Measurements from ENCODE around the gene DLX3. TPM values are rescaled to one million over a fixed set of nuclear protein-coding genes. Genes with fewer than 3 reads are reported as not detected.

DLX3 gene
- polyA plus RNA-seq, 1 of the 3 experiments (the other 2 are of a cell fraction) = not detected

DNA sequence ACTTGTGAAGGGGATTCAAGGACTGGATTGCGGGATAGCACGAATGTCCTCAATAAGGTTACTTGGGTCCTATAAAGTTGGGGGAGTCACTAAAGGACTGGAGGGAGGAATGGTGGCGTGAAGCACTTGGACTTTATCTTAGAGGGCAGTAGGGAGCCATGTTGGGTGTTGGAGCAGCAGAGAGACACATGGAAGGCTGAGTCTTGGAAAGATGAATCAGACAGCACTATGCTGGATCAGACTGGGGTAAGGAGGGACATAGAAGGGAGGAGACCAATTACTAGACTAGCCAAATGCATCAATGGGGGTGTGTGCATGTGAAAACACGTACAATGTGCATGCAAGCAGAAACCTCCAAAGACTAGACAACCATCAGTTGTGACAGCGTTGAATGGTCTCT is 52.1 kb downstream of the DLX3 start:
- Histone ChIP-seq H3K9ac (no peak overlapping the region), H3K4me2 (no peak overlapping the region), H3K36me3 (replicated peaks in 1 of 2; ENCODE audit: control insufficient read depth in 1 of 2, insufficient read depth in 2 of 2, low read length in 1 of 2) (no peaks in the 10 kb centered on the region), H2AFZ (ENCODE audit: low read depth) (no peak overlapping the region), H3K9me3 (no peaks in the 10 kb centered on the region), H3F3A (replicated peaks; ENCODE audit: insufficient read depth) (no peaks in the 10 kb centered on the region), H3K79me2 (ENCODE audit: insufficient read depth) (no peaks in the 10 kb centered on the region), H3K9me2 (no peaks in the 10 kb centered on the region), H3K4me3 (ENCODE audit: low read depth in 2 of 2, low read length in 1 of 2) (no peak overlapping the region), H4K20me1 (ENCODE audit: insufficient read depth) (no peaks in the 10 kb centered on the region), H3K27me3 (ENCODE audit: insufficient read depth) (peaks cover 95% of the 10 kb centered on the region), H3K27ac (ENCODE audit: low read depth in 2 of 2, low read length in 1 of 2) (no peak overlapping the region), H3K4me1 (ENCODE audit: control insufficient read depth in 1 of 2, insufficient read depth in 2 of 2, low read depth in 1 of 2, low read length in 1 of 2) (no peaks in the 10 kb centered on the region)
- TF ChIP-seq USF1 (IDR thresholded peaks at IDR 0.05; ENCODE audit: borderline replicate concordance, low read depth) (no peak), GABPA (IDR thresholded peaks at IDR 0.05; ENCODE audit: low read depth) (no peak), EP300 (IDR thresholded peaks at IDR 0.05; ENCODE audit: borderline replicate concordance in 1 of 2, low read depth in 1 of 2, low read length in 1 of 2) (no peak), TAF1 (IDR thresholded peaks at IDR 0.05; ENCODE audit: borderline replicate concordance, low read depth, low read length) (no peak), TEAD4 (IDR thresholded peaks at IDR 0.05; ENCODE audit: borderline replicate concordance, insufficient read depth) (no peak), RXRA (IDR thresholded peaks at IDR 0.05; ENCODE audit: borderline replicate concordance, low read depth) (no peak), IRF3 (IDR thresholded peaks at IDR 0.05; ENCODE audit: low read depth, low read length) (no peak), JUND (IDR thresholded peaks at IDR 0.05) (no peak), RAD21 (IDR thresholded peaks at IDR 0.05; ENCODE audit: low read length) (no peak), RCOR1 (IDR thresholded peaks at IDR 0.05; ENCODE audit: low read length) (no peak), SIN3A (IDR thresholded peaks at IDR 0.05; ENCODE audit: borderline replicate concordance, low read depth, low read length) (no peak), ELF1 (IDR thresholded peaks at IDR 0.05) (no peak), CTCF (IDR thresholded peaks at IDR 0.05) (no peak), RFX5 (IDR thresholded peaks at IDR 0.05; ENCODE audit: low read length) (no peak), POLR2AphosphoS5 (IDR thresholded peaks at IDR 0.05; ENCODE audit: low read depth, low read length) (no peak)
- TF ChIP-seq, protein P1, sequence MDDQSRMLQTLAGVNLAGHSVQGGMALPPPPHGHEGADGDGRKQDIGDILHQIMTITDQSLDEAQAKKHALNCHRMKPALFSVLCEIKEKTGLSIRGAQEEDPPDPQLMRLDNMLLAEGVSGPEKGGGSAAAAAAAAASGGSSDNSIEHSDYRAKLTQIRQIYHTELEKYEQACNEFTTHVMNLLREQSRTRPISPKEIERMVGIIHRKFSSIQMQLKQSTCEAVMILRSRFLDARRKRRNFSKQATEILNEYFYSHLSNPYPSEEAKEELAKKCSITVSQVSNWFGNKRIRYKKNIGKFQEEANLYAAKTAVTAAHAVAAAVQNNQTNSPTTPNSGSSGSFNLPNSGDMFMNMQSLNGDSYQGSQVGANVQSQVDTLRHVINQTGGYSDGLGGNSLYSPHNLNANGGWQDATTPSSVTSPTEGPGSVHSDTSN (IDR thresholded peaks at IDR 0.05) = no peak
- POLR2A ChIA-PET = no interaction called here
- WGBS (ENCODE audit: low lambda C conversion rate) = 53% methylated on average over 5 of the region's 5 CpGs
- DNase-seq = no peak
- CTCF ChIA-PET = interaction anchor here (0.8 to 55.0 kb wide), 5 partner anchors 10 to 373 kb away, joined by 3 to 1225 read pairs (median 3); partner anchors contain the start of gene DLX3
